IPS-15b (cell line): ENCODE data around the gene NCCRP1.

Experiments
- H3K27me3 ChIP-seq: one replicate; pipeline ENCODE4 v1.6.1; 2013; ENCODE audit warnings: low read length; ENCODE audit not compliant: control insufficient read depth, insufficient read depth
- H3K36me3 ChIP-seq: one replicate; pipeline ENCODE4 v1.6.1; 2013; ENCODE audit warnings: low read length; ENCODE audit not compliant: control insufficient read depth, insufficient read depth
- H3K4me1 ChIP-seq: one replicate; pipeline ENCODE4 v1.6.1; 2013; ENCODE audit warnings: mild to moderate bottlenecking, low read length; ENCODE audit not compliant: control insufficient read depth, insufficient read depth
- H3K4me3 ChIP-seq: one replicate; pipeline ENCODE4 v1.5.1; 2013; ENCODE audit warnings: low read depth, low read length
- H3K9ac ChIP-seq: one replicate; pipeline ENCODE4 v1.6.1; 2013; ENCODE audit warnings: low read depth, mild to moderate bottlenecking, low read length
- H3K9me3 ChIP-seq: one replicate; pipeline ENCODE4 v1.6.1; 2013; ENCODE audit warnings: mild to moderate bottlenecking, low read length; ENCODE audit not compliant: control insufficient read depth, insufficient read depth

The NCCRP1 gene, protein sequence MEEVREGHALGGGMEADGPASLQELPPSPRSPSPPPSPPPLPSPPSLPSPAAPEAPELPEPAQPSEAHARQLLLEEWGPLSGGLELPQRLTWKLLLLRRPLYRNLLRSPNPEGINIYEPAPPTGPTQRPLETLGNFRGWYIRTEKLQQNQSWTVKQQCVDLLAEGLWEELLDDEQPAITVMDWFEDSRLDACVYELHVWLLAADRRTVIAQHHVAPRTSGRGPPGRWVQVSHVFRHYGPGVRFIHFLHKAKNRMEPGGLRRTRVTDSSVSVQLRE

DNA sequence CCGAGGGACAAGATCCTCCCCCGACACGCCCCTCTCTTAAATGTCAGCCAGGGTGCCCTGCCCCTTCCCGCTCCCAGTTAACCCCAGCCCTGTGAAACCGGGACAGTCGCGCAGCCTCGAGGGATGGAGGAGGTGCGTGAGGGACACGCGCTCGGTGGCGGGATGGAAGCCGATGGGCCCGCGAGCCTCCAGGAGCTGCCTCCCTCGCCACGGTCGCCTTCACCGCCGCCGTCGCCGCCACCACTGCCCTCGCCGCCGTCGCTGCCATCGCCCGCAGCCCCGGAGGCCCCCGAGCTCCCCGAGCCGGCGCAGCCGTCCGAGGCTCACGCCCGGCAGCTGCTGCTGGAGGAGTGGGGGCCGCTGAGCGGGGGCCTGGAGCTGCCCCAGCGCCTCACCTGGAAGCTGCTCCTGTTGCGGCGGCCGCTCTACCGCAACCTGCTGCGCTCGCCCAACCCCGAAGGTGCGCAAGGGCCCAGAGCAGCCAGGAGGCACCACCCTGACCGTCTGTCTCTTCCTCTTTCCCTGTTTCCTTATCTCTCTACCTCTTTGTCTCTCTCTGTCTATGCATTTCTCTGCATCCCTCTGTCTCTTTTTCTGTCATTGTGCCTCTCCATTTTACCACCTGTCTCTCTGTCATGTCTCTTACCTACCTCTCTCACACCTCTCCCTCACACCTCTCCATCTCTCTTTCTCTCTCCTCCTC is at the start of gene NCCRP1:
NCCRP1 (plus strand) TSS at position 105 of the 703 bp plus-strand sequence; CDS start at position 124, 19 bp downstream.
- H3K9me3 ChIP-seq, result no peaks in the 10 kb centered on the region
- peaks cover 6% of the 10 kb centered on the region for H3K4me1 ChIP-seq
- peaks cover 16% of the 10 kb centered on the region for H3K27me3 ChIP-seq
- peak within 1 kb of the TSS; percentile 54 for H3K4me3 ChIP-seq
- H3K36me3 ChIP-seq, result no peaks in the 10 kb centered on the region
- no peak within 1 kb of the TSS for H3K9ac ChIP-seq

DNA sequence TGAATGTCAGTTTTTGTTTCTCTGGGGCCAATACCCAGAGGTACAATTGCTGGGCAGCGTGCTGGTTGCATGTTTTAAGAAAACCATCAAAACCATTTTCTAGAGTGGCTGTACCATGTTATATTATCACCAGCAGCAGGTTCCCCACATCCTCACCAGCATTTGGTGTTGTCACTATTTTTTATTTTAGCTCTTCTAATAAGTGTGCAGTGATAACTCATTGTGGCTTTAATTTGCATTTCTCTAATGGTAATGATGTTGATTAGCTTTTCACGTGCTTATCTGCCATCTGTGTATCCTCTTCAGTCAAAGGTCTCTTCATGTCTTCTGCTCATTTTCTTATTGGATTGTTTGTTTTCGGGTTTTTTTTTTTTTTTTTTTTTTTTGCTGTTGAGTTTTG is 49.3 kb upstream of the NCCRP1 start:
- H3K36me3 ChIP-seq, result no peaks in the 10 kb centered on the region
- no peaks in the 10 kb centered on the region for H3K9me3 ChIP-seq
- no peak overlapping the region for H3K9ac ChIP-seq
- H3K4me1 ChIP-seq, result peaks cover 22% of the 10 kb centered on the region
- no peaks in the 10 kb centered on the region for H3K27me3 ChIP-seq
- H3K4me3 ChIP-seq, result no peak overlapping the region

DNA sequence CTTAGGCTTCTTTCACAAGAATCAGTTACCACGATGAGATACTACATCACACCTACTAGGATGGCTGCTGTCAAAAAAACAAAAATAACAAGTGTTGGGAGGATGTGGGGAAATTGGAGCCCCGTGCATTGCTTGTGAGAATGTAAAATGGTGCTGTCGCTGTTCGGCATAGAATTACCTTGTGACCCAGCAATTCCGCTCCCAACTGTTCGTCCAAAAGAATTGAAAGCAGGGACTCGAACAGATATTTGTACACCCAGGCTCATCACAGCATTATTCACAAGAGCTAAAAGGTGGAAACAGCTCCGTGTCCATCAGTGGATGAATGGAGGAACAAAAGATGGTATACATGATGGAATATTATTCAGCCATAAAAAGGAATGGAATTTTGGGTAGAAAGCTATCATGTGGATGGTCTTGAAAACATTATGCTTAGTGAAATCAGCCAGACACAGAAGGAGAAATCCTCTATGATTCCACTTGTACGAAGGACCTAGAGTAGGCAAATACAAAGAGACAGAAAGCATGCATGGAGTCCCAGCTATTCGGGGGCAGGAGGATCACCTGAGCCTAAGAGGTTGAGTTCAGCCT is 47.7 kb upstream of the NCCRP1 start:
- peaks cover 23% of the 10 kb centered on the region for H3K4me1 ChIP-seq
- H3K9ac ChIP-seq, result no peak overlapping the region
- H3K4me3 ChIP-seq, result no peak overlapping the region
- no peaks in the 10 kb centered on the region for H3K36me3 ChIP-seq
- no peaks in the 10 kb centered on the region for H3K27me3 ChIP-seq
- no peaks in the 10 kb centered on the region for H3K9me3 ChIP-seq

DNA sequence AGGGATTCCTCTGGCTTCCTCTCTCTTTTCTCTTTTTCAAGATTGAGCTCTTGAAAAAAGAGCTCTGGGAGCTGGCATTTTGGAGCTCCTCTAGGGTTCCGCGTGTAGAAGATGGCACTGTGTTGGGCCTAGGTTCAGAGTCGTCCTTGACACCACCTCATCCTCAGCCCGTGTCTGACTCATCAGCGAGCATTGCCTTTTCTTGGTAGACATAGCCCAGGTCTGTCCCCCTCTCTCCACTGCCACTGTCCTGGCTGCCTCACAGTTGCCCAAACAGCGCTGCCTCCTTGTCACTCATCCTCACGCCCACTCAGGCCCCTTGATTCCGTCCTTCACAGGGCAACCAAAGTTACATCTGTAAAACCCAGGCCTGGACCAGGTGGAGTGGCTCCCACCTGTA is 46.5 kb upstream of the NCCRP1 start:
- H3K4me1 ChIP-seq, result peaks cover 22% of the 10 kb centered on the region
- no peak overlapping the region for H3K4me3 ChIP-seq
- H3K9me3 ChIP-seq, result no peaks in the 10 kb centered on the region
- H3K36me3 ChIP-seq, result no peaks in the 10 kb centered on the region
- no peak overlapping the region for H3K9ac ChIP-seq
- H3K27me3 ChIP-seq, result no peaks in the 10 kb centered on the region

DNA sequence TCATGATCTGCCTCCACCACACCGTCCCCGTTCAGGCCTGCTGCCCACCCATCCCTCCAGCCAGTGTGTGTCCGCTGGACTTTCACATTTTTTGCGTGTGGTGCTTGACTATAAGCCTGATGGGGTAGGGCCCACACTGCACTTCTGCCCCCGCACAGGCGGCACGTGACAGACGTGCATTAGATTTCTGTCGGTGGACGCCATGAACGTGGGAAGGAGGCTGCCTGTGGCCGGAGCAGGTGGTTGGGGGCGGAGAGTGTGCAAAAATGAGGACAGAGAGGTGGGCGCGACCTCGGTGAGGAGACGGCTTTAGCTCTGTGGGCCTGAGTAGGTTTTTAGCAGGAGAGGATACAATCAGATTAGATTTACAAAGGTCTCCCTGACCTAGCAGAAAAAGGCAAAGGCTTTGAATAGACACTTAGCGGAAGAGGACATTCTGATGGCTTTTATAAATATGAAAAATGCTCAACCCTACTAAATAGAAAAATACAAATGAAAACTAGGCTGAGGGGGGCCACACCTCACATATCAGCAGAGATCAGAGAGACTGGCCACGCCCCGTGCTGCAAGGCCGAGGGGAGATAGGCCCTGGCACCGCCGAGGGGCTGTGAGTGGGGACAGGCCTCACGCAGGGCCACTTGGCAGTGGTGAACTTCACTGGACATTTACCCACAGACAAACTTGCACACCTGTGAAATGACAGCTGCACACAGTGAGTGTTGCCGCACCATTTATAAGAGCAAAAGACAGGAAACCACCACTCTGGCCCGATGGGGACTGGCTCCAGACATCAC is 45.8 kb upstream of the NCCRP1 start:
- H3K36me3 ChIP-seq, result no peaks in the 10 kb centered on the region
- peaks cover 18% of the 10 kb centered on the region for H3K4me1 ChIP-seq
- no peaks in the 10 kb centered on the region for H3K9me3 ChIP-seq
- no peak overlapping the region for H3K4me3 ChIP-seq
- H3K27me3 ChIP-seq, result no peaks in the 10 kb centered on the region
- H3K9ac ChIP-seq, result no peak overlapping the region

DNA sequence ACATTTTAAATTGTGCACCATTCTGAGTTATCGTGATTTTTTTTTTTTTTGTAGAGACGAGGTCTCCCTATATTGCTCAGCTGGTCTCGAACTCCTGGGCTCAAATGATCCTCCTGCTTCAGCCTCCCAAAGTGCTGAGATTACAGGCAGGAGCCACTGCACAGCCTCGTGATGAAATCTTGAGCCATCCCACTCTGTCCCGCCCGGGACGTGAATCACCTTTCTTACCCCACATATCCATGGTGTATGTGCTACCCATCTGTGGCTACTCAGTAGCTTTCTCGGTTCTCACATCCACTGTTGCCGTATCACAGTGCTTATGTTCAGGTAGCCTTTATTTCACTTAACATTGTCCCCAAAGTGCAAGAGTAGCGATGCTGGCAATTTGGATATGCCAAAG is 44.7 kb upstream of the NCCRP1 start:
- no peaks in the 10 kb centered on the region for H3K27me3 ChIP-seq
- H3K4me3 ChIP-seq, result no peak overlapping the region
- H3K9me3 ChIP-seq, result no peaks in the 10 kb centered on the region
- no peaks in the 10 kb centered on the region for H3K36me3 ChIP-seq
- peaks cover 9% of the 10 kb centered on the region for H3K4me1 ChIP-seq
- no peak overlapping the region for H3K9ac ChIP-seq

DNA sequence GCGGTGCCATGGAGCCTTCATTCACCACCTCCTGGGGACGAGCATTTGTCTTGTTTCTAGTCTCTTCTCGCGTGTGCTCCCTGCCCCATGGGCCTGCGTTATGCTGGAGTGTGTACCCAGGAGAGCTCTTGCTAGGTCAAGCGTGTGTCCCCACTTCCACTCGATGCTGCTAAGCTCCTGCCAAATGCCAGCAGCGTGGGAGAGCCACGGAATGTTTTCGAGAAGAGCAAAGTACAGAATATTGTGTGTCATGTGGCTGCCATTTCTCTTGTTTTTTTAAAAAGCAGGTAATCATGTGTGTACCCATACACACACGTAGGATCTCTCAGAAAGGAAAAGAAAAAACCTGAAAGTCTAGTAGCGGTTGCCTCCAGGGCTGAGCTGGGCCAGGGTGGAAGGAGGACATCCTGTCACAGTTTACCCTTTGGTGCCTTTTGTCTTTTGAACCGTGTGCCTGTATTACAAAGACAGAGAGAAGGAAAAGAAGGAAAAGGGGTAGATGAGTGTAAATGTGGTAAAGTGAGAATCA is 42.6 kb upstream of the NCCRP1 start:
- Histone ChIP-seq H3K9ac (no peak overlapping the region), H3K9me3 (no peaks in the 10 kb centered on the region), H3K36me3 (no peaks in the 10 kb centered on the region), H3K27me3 (no peaks in the 10 kb centered on the region), H3K4me3 (no peak overlapping the region), H3K4me1 (peaks cover 4% of the 10 kb centered on the region)

DNA sequence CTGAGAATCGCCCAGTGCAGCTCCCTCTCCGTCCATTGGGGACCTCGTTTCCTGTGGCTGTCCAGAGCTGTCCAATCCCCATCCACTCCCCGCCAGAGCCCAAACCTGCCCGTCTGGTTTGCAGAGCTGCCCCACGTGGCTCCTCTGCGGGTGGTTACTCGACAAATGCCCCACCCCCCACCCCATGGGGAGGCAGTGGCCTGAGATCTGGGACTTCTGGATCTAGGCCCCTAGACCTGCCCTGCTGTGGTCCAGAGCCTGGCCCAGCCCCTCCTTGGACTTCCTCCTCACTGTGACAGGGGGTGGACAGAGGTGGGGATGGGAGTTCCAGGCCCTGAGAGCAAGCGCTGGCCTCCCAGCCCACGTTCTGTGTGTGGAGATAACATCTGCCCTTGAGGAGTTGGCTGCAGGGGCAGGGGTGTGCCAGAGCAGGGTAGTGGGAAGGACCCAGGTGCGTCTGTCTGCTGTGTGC is 42.1 kb upstream of the NCCRP1 start:
- H3K4me3 ChIP-seq, result no peak overlapping the region
- H3K36me3 ChIP-seq, result no peaks in the 10 kb centered on the region
- no peaks in the 10 kb centered on the region for H3K9me3 ChIP-seq
- H3K27me3 ChIP-seq, result no peaks in the 10 kb centered on the region
- H3K4me1 ChIP-seq, result peaks cover 4% of the 10 kb centered on the region
- H3K9ac ChIP-seq, result peak overlapping the region; percentile 37

DNA sequence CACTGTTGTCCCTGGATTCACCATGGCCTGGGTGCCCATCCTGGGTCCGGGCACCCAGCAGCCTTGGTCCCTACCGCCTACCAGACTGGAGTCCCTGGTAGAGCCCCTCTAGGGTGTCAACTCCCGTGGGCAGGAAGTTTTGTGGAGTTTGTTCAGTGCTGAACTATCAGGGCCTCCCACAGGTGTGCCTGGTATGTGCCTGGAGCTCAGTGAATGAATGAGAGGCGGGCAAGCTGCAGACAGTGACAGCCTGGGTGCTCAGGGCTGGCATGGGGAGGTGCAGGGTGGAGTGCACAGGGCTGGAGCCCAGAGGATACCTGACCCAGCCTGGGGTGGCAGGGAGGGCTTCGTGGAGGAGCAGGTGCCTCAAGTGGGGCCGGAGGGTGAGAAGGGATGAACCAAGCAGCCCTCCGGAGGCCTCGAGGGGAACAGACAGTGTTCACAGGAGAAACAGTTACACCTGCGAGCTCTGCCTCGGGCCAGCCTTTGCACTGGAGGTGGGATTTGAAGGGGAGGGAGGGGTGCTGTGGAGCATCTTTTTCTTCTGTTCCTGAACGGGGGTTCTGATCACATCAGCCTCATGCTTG is 41.6 kb upstream of the NCCRP1 start:
- H3K27me3 ChIP-seq, result no peaks in the 10 kb centered on the region
- H3K36me3 ChIP-seq, result no peaks in the 10 kb centered on the region
- H3K9me3 ChIP-seq, result no peaks in the 10 kb centered on the region
- no peak overlapping the region for H3K4me3 ChIP-seq
- peaks cover 4% of the 10 kb centered on the region for H3K4me1 ChIP-seq
- H3K9ac ChIP-seq, result peak overlapping the region; percentile 37

DNA sequence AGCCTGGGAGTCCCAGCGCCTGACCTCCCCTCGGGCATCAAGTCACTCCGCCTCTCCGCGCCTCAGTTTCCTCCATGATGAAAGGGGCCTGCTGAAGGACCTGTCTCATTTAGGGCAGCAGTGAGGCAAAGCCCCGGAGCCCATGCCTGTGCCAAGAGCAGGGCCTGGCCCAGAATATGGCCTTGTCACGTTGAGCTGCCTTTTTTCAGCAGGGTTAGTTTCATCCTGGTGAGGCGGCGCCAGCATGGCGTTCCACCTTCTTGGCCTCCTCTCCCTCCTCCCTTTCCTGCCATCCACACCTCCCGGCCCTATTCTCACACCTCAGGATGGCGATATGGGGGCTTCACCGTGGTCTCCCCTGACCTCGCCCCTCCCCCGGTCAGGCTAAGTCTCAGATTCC is 41.0 kb upstream of the NCCRP1 start:
- H3K4me1 ChIP-seq, result peaks cover 4% of the 10 kb centered on the region
- no peak overlapping the region for H3K4me3 ChIP-seq
- no peaks in the 10 kb centered on the region for H3K27me3 ChIP-seq
- no peaks in the 10 kb centered on the region for H3K36me3 ChIP-seq
- H3K9me3 ChIP-seq, result no peaks in the 10 kb centered on the region
- no peak overlapping the region for H3K9ac ChIP-seq
